Prostate gland (tissue), 2 donors: ENCODE data around the gene MRPL27. TPM values are rescaled to one million over a fixed set of nuclear protein-coding genes. Genes with fewer than 3 reads are reported as not detected.
"Not testable (repeated sequence)": the region's sequence is repeated elsewhere in the genome, so short reads cannot be mapped to it uniquely, and the experiment has no call there.

Source experiments
- DNase-seq: peaks from one replicate; pipeline ENCODE4 v3.0.0-alpha.2; 2019; ENCODE audit warnings: low spot score
- H3K27ac ChIP-seq, 2 donors: fragments of 200-600 bp; sonication (generic); 2 replicates each; pipeline ENCODE4 v1.5.1; 2017 to 2019
- H3K27me3 ChIP-seq: fragments of 200-600 bp; sonication (generic); replicated peaks from 2 replicates; pipeline ENCODE4 v1.5.1; 2019; ENCODE audit not compliant: insufficient read depth
- H3K36me3 ChIP-seq, 2 donors: fragments of 200-600 bp; sonication (generic); 1 replicate in 1 of 2; 2 replicates in 1 of 2; pipeline versions ENCODE4 v1.5.1 to v1.8.1; 2017 to 2019
- H3K4me1 ChIP-seq: fragments of 200-600 bp; sonication (generic); replicated peaks from 2 replicates; pipeline ENCODE4 v1.5.1; 2019
- H3K4me3 ChIP-seq, 2 donors: fragments of 200-600 bp; sonication (generic); 2 replicates each; pipeline ENCODE4 v1.5.1; 2017 to 2019
- H3K9me3 ChIP-seq: fragments of 200-600 bp; sonication (generic); 2 replicates; pipeline ENCODE4 v1.5.1; 2017
- POLR2A ChIP-seq: fragments of 450-650 bp; IDR thresholded peaks from one replicate; pipeline ENCODE4 v1.6.1; 2016; ENCODE audit warnings: antibody characterized with exemption, mild to moderate bottlenecking
- POLR2AphosphoS5 ChIP-seq: sonication (generic); formaldehyde crosslinking; IDR thresholded peaks from one replicate; pipeline ENCODE4 v1.6.1; 2017; ENCODE audit warnings: antibody characterized with exemption
- WGBS: methylation state at CpG from one replicate; pipeline ENCODE4 v1.1.5; 2018; 5-methylcytosine and 5-hydroxymethylcytosine counted together
- intact Hi-C: fragments of 100-400 bp; cut with DNase I; formaldehyde crosslinking; loops from one replicate; pipeline ENCODE4 v1.14.2; 2022
- total RNA-seq, 2 donors: library from RNA; depleted of rRNA; stranded (reverse); fragments of >200 nt; gene quantifications; one replicate each; pipeline ENCODE4 v1.1.0, GENCODE V29; 2016
- TF ChIP-seq, protein P1 (sequence below), 4 experiments: fragments of 200-600 bp in 2 of 4; fragments of 450-650 bp in 2 of 4; sonication (generic) in 2 of 4; IDR thresholded peaks; 1 replicate in 3 of 4; 2 replicates in 1 of 4; pipeline ENCODE4 v1.5.1; 2016 to 2019; ENCODE audit warnings: antibody characterized with exemption in 4 of 4, mild to moderate bottlenecking in 2 of 4, moderate library complexity in 2 of 4

The MRPL27 gene
- total RNA-seq, 2 donors from 2014 or later: 63.3 to 69.6 TPM

DNA sequence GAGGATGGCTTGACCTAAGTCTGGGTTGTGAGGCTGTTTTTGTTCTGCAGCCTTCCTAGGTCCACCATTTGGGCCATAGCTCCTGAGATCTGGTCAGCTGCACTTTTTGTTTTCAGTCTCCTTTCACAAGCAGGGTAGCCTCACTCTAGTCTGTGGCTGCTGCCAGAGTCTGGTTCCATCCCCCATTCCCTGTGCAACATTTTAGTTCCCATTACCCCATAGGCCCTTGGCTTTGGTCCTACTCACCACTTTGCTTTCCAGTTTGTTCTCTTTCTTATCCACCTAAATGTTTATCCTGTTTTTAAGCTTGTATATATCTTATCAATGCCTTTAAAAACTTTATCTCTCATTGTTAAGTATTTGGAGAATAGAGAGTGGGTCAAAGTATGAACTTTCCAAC is 33.6 kb downstream of the MRPL27 start:
- Histone ChIP-seq H3K36me3 (no peaks in the 10 kb centered on the region), H3K27me3 (no peaks in the 10 kb centered on the region), H3K4me1 (no peaks in the 10 kb centered on the region), H3K9me3 (no peaks in the 10 kb centered on the region), H3K27ac (no peak overlapping the region), H3K4me3 (no peak overlapping the region)
- DNase-seq: no peak
- intact Hi-C loops: no loop called here
- TF ChIP-seq POLR2A (no peak), POLR2AphosphoS5 (no peak)
- TF ChIP-seq, protein P1, sequence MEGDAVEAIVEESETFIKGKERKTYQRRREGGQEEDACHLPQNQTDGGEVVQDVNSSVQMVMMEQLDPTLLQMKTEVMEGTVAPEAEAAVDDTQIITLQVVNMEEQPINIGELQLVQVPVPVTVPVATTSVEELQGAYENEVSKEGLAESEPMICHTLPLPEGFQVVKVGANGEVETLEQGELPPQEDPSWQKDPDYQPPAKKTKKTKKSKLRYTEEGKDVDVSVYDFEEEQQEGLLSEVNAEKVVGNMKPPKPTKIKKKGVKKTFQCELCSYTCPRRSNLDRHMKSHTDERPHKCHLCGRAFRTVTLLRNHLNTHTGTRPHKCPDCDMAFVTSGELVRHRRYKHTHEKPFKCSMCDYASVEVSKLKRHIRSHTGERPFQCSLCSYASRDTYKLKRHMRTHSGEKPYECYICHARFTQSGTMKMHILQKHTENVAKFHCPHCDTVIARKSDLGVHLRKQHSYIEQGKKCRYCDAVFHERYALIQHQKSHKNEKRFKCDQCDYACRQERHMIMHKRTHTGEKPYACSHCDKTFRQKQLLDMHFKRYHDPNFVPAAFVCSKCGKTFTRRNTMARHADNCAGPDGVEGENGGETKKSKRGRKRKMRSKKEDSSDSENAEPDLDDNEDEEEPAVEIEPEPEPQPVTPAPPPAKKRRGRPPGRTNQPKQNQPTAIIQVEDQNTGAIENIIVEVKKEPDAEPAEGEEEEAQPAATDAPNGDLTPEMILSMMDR (IDR thresholded peaks at IDR 0.05): no peak

DNA sequence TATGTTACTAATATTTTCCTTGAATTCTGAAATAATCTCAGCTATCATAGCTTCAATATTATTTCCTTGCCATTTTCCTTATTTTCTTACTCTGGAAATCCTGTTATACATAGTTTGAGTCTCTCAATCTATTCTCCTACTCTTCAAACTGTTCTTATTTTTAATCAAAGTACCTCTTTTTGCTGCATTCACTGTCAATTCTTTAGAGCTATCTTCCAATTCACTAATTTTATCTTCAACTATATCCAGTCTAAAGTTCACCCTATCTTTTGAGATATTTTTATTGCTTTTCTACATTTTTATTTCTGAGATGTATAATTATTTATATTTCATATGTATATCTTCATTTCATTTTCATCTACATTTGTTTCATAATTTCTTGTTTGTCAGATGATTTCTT is 34.3 kb downstream of the MRPL27 start:
- intact Hi-C loops: no loop called here
- Histone ChIP-seq H3K36me3 (no peaks in the 10 kb centered on the region), H3K27me3 (no peaks in the 10 kb centered on the region), H3K4me3 (no peak overlapping the region), H3K27ac (no peak overlapping the region), H3K4me1 (no peaks in the 10 kb centered on the region), H3K9me3 (no peaks in the 10 kb centered on the region)
- DNase-seq: no peak
- TF ChIP-seq POLR2A: no peak
- no peak for TF ChIP-seq POLR2AphosphoS5
- TF ChIP-seq, protein P1 (IDR thresholded peaks at IDR 0.05): no peak

DNA sequence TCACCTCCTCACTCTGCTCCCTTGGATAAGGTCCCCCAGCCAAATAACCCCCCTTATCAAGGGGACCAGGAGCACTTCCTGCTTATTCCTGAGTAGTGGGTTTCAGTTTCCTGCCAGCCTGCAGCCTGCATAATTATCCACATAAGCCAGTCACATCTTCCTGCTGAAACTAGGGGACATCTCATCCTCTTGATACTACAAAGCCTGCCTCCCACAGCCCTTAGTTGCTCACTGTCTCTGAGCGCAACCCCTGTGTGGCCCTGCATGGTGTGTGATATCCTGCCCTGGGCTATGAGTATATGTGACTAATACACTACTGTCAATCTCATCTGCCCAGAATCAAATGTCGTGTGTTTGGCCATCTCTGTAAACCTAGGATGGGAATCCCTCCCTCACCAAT is 35.0 kb downstream of the MRPL27 start:
- WGBS: 89% methylated on average over 2 of the region's 2 CpGs

DNA sequence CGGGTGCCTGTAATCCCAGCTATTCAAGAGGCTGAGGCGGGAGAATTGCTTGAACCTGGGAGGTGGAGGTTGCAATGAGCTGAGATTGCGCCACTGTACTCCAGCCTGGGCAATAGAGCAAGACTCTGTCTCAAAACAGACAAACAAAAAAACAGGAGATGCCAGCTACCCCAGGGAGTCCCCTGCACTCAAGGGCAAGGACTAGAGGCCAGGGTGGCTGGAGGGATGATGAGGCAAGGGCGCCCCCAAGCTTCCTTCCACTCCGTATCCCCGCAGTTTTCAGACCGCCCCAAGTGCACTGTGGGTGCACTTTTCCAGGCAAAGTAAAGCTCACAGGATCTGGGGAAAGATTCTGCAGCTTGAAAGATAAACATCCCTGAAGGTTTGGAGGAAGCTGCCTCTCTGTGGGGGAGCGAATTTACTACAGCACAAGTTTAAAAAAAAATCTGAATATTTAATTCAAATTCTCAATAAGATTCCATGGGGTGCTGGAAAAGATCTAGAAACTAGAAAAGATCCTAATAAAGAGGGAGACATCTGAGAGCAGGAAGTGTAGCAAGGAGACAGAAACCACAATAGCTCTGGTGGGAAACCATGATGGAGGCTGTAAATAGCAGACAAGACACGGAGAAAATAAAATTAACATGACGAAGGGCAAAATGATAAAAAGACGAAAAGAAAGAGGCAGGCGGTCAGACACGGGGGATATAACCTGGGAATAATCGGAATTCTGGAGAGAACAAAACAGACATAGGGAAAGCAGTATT is 39.5 kb downstream of the MRPL27 start:
- H3K27me3 ChIP-seq, H3K27ac ChIP-seq, H3K4me3 ChIP-seq, DNase-seq, H3K36me3 ChIP-seq, H3K4me1 ChIP-seq, H3K9me3 ChIP-seq, intact Hi-C loops: not testable (repeated sequence)
- WGBS: 70% methylated on average over 14 of the region's 14 CpGs

More for the DNA sequence above, 35.0 kb downstream of the MRPL27 start:
- TF ChIP-seq, protein P1 (IDR thresholded peaks at IDR 0.05): no peak
- TF ChIP-seq POLR2AphosphoS5: no peak
- TF ChIP-seq POLR2A: no peak
- DNase-seq: no peak
- no peaks in the 10 kb centered on the region for H3K27me3 ChIP-seq
- no peaks in the 10 kb centered on the region for H3K36me3 ChIP-seq
- H3K4me3 ChIP-seq: no peak overlapping the region
- H3K9me3 ChIP-seq: no peaks in the 10 kb centered on the region
- H3K27ac ChIP-seq: no peak overlapping the region
- no peaks in the 10 kb centered on the region for H3K4me1 ChIP-seq
- intact Hi-C loops: no loop called here

DNA sequence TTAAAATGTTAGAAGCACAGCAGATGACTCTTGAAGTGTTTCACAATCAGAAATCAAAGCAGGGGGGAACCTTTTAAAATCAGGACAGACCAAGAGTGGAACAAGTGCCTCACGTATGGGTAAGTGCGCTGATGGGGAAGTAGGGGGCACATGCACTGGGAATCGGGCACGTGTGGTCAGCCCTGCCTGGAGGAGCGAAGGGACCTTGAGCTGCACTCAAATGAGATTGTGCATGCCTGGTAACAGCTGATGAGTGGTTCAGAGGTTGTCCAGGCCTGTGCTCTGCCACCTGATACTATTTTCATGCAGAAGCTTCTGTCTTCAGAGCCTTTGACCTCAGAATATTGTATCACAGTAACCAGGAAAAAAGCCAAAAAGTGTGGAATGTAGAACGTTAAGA is 40.8 kb downstream of the MRPL27 start:
- Histone ChIP-seq H3K36me3 (no peaks in the 10 kb centered on the region), H3K4me3 (no peak overlapping the region), H3K27ac (no peak overlapping the region), H3K4me1 (no peaks in the 10 kb centered on the region), H3K9me3 (no peaks in the 10 kb centered on the region), H3K27me3 (no peaks in the 10 kb centered on the region)
- TF ChIP-seq, protein P1 (IDR thresholded peaks at IDR 0.05): no peak
- TF ChIP-seq POLR2AphosphoS5 (no peak), POLR2A (no peak)
- 73% methylated on average over 6 of the region's 6 CpGs for WGBS
- no peak for DNase-seq
- intact Hi-C loops: no loop called here
